ENCODE measurements around the gene CENPM. TPM values are rescaled to one million over a fixed set of nuclear protein-coding genes. Genes with fewer than 3 reads are reported as not detected.

Gene CENPM
- total and polyA plus RNA-seq, 2 experiments from 2014 or later: 6.7 to 14.9 TPM

DNA sequence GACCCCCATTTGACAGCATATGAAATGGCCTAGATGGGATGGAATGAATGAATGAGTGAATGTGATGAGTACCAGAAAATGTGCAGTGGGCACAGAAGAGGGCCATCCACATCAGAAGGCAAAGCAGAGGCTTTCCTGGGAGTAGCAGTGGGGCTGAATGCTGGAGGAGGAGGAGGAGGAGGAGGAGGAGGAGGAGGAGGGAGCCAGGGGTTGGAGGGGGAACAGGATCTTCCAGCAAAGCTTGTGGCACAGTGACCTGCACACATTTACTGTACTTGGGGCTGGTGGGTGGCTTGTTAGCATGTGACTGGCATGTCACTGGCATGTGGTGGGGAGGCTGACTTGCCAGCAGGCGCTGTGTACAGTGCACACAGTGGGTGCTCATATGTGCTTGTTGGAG, 31.8 kb upstream of the CENPM start:
- Histone ChIP-seq H3K4me2 (no peak overlapping the region), H3K4me3 (no peak overlapping the region), H3K9me2 (replicated peaks; ENCODE audit: insufficient read depth) (no peaks in the 10 kb centered on the region), H3K9me3 (ENCODE audit: low read depth) (no peaks in the 10 kb centered on the region), H3K27me3 (peaks cover 43% of the 10 kb centered on the region), H3K27ac (no peak overlapping the region), H3K4me1 (ENCODE audit: insufficient read depth) (no peaks in the 10 kb centered on the region), H3K79me2 (no peaks in the 10 kb centered on the region), H3K36me3 (replicated peaks; ENCODE audit: insufficient read depth, low read depth) (no peaks in the 10 kb centered on the region), H2AFZ (no peak overlapping the region), H4K20me1 (ENCODE audit: insufficient read depth, poor library complexity, severe bottlenecking) (no peaks in the 10 kb centered on the region)
- no CpG with 5 or more reads among the region's 1 CpG for WGBS (ENCODE audit: low lambda C conversion rate, missing lambda C conversion rate)
- no peak for TF ChIP-seq EZH2phosphoT487 (IDR thresholded peaks at IDR 0.05; ENCODE audit: low read depth, severe bottlenecking, unreplicated experiment)
- TF ChIP-seq, protein P1, sequence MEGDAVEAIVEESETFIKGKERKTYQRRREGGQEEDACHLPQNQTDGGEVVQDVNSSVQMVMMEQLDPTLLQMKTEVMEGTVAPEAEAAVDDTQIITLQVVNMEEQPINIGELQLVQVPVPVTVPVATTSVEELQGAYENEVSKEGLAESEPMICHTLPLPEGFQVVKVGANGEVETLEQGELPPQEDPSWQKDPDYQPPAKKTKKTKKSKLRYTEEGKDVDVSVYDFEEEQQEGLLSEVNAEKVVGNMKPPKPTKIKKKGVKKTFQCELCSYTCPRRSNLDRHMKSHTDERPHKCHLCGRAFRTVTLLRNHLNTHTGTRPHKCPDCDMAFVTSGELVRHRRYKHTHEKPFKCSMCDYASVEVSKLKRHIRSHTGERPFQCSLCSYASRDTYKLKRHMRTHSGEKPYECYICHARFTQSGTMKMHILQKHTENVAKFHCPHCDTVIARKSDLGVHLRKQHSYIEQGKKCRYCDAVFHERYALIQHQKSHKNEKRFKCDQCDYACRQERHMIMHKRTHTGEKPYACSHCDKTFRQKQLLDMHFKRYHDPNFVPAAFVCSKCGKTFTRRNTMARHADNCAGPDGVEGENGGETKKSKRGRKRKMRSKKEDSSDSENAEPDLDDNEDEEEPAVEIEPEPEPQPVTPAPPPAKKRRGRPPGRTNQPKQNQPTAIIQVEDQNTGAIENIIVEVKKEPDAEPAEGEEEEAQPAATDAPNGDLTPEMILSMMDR (IDR thresholded peaks at IDR 0.05; ENCODE audit: poor library complexity): no peak
- TF ChIP-seq EZH2 (IDR thresholded peaks at IDR 0.05; ENCODE audit: borderline replicate concordance): no peak
- DNase-seq (ENCODE audit: low spot score): no peak

DNA sequence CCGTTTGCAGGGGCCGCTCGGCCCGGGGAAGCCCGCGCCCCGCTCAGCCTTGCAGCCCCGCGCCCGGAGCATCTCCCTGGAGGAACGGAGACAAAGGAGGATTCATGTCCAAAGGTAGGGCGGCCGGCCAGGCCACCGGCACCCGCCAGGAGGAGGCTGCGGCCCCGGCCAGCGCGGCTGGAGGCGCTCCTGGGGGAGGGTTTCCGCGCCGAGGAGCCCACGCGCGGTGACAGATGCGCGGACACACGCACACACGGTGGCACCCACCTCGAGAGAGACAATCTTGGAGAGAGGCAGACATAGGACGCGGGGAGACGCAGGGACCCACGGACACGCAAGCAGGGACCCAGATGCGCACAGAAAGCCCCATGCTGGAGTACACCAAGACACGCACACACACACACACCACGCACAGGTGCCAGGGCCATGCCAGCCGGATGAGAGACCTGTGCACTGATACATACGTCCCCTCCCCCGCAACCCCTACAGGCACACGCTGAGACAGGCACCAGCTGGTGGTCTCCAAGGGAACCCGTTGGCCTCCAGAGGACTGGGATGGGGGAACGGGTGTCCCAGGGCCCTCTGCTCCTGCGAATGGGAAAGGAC, 30.1 kb upstream of the CENPM start:
- Histone ChIP-seq H3K4me2 (peak overlapping the region; percentile 93), H3K9me3 (ENCODE audit: low read depth) (no peaks in the 10 kb centered on the region), H3K27ac (no peak overlapping the region), H2AFZ (peak overlapping the region; percentile 26), H3K79me2 (no peaks in the 10 kb centered on the region), H3K27me3 (peaks cover 43% of the 10 kb centered on the region), H4K20me1 (ENCODE audit: insufficient read depth, poor library complexity, severe bottlenecking) (no peaks in the 10 kb centered on the region), H3K9me2 (replicated peaks; ENCODE audit: insufficient read depth) (no peaks in the 10 kb centered on the region), H3K4me3 (peak overlapping the region; percentile 16), H3K4me1 (ENCODE audit: insufficient read depth) (no peaks in the 10 kb centered on the region), H3K36me3 (replicated peaks; ENCODE audit: insufficient read depth, low read depth) (no peaks in the 10 kb centered on the region)
- 5% methylated on average over 37 of the region's 46 CpGs for WGBS (ENCODE audit: low lambda C conversion rate, missing lambda C conversion rate)
- no peak for DNase-seq (ENCODE audit: low spot score)
- TF ChIP-seq EZH2 (IDR thresholded peaks at IDR 0.05; ENCODE audit: borderline replicate concordance) (no peak), EZH2phosphoT487 (IDR thresholded peaks at IDR 0.05; ENCODE audit: low read depth, severe bottlenecking, unreplicated experiment) (no peak)
- TF ChIP-seq, protein P1 (IDR thresholded peaks at IDR 0.05; ENCODE audit: poor library complexity): no peak

DNA sequence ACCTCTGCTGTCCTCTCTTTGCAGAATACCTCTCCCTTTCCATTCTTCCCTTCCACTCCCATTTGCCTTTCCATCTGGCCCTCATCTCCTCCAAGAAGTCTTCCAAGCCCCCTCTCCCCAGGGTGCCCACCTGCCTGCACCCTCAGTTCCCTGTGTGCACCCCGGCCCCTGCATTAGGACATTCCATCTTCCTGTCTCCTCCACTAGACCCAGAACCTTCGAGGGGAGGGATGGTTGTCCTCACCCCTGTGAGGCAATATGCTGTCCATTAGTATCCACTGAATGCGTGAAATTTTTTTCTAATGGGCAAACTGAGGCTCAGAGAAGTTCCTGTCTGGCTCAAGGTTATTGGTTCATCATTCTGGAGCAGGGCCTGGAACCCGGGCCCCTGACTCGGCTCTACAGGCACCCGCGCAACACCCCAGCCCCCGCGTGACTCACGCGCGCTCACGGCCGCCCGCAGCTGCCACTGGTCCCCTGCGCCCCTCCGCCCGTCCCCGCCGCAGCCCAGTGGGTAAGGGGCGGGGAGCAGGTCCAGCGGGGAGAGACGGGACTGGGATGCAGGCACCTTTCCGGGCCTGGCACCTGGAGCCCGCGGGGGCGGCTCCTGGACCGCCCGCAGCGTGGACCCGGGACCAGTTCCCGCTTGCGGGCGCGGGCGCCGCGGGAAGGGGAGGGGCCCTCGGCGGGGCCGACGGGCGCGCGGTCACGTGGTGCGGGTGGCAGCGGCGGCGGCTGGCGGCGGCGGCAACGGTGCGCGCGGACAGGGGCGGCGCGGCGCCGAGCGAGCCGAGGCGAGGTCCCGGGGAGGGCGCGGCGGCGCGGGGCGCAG, 29.3 kb upstream of the CENPM start:
- no peaks in the 10 kb centered on the region for H3K9me3 ChIP-seq (ENCODE audit: low read depth)
- TF ChIP-seq EZH2phosphoT487 (IDR thresholded peaks at IDR 0.05; ENCODE audit: low read depth, severe bottlenecking, unreplicated experiment): no peak
- TF ChIP-seq EZH2 (IDR thresholded peaks at IDR 0.05; ENCODE audit: borderline replicate concordance): no peak
- TF ChIP-seq, protein P1 (IDR thresholded peaks at IDR 0.05; ENCODE audit: poor library complexity): no peak
- H3K27ac ChIP-seq: no peak overlapping the region
- peak overlapping the region; percentile 96 for H3K4me2 ChIP-seq
- no peaks in the 10 kb centered on the region for H3K79me2 ChIP-seq
- H3K4me1 ChIP-seq (ENCODE audit: insufficient read depth): no peaks in the 10 kb centered on the region
- H3K27me3 ChIP-seq: peaks cover 43% of the 10 kb centered on the region
- H3K9me2 ChIP-seq (replicated peaks; ENCODE audit: insufficient read depth): no peaks in the 10 kb centered on the region
- peak; percentile 68 for DNase-seq (ENCODE audit: low spot score)
- H3K4me3 ChIP-seq: peak overlapping the region; percentile 42
- H2AFZ ChIP-seq: peak overlapping the region; percentile 66
- no peaks in the 10 kb centered on the region for H3K36me3 ChIP-seq (replicated peaks; ENCODE audit: insufficient read depth, low read depth)
- H4K20me1 ChIP-seq (ENCODE audit: insufficient read depth, poor library complexity, severe bottlenecking): no peaks in the 10 kb centered on the region
- 4% methylated on average over 42 of the region's 72 CpGs for WGBS (ENCODE audit: low lambda C conversion rate, missing lambda C conversion rate)
